Myocyte (in vitro differentiated cells): Measurements from ENCODE around the gene PLD4. TPM values are rescaled to one million over a fixed set of nuclear protein-coding genes. Genes with fewer than 3 reads are reported as not detected.
"Not testable (repeated sequence)": the region's sequence is repeated elsewhere in the genome, so short reads cannot be mapped to it uniquely, and the experiment has no call there.

Source experiments
- DNase-seq: peaks from one replicate; pipeline ENCODE4 v3.0.0-alpha.2; 2012; ENCODE audit warnings: low read depth
- total RNA-seq: library from RNA; depleted of rRNA; stranded (reverse); fragments of >200 nt; gene quantifications from 2 replicates; pipeline ENCODE4 v1.2.3, GENCODE V29; 2014

The PLD4 gene
- total RNA-seq, 1 donor from 2014 or later, result not detected

DNA sequence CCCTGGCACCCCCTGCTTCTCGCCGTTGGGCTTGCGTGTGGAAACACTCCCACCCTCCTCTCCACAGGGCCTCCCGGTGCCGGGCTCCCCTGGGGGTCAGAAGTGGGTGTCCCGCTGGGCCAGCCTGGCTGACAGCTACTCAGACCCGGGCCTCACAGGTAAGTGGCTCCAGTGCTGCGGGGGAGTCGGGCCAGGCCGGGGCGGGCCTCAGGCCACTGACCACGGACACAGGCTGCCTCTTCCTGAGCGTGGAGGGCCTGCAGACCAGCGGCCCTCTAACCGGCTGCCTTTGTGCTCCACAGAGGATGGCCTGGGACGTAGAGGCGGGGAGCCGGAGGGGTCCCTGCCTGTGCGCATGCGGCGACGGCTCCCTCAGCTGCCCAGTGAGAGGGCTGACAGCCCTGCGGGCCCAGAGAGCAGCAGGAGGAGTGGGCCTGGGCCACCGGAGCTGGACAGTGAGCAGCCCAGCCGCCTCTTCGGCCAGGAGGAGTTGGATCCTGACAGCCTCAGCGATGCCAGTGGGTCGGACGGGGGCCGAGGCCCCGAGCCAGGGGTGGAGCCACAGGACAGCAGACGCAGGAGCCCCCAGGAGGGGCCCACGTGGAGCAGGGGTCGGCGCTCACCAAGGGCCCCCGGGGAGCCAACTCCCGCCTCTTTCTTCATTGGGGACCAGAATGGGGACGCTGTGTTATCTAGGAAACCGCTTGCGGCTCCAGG lies 38.5 kb upstream of the PLD4 start:
- DNase-seq, result no peak

- no peak for DNase-seq
Measured at GRCh38 chr14:104886690-104887622, 37.7 kb upstream of the PLD4 start.

DNA sequence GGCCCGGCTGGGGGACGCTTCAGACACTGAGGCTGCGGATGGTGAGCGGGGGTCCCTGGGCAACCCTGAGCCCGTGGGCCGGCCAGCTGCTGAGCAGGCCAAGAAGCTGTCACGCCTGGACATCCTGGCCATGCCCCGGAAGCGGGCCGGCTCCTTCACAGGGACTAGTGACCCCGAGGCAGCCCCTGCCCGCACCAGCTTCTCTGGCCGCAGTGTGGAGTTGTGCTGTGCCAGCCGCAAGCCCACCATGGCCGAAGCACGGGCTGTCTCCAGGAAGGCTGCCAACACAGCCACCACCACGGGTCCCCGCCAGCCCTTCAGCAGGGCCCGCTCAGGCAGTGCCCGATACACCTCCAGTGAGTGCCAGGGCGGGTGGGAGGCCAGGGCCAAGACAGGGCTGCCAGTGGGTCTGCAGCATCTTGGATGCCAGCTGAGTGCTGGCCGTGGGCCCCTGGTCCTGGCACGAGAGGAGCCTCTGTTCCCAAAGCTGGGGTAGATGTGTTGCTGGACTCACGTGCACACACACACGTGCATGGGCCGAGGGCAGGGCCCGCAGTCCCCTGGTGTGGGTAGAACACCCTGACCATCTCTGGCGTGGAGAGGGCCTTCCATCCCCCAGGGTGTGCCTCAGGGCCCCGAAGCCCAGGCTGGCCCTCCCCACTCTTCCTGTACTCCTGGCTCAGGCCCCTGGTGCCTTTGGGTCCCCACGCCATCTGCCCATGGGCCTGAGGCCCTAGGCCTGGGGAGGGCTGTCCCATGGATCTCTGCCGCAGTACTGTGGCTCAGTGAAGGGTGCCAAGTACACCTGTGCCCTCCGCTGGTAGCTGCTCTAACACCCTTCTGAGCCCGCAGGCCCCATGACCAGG lies 36.8 kb upstream of the PLD4 start:
- DNase-seq, result no peak

DNA sequence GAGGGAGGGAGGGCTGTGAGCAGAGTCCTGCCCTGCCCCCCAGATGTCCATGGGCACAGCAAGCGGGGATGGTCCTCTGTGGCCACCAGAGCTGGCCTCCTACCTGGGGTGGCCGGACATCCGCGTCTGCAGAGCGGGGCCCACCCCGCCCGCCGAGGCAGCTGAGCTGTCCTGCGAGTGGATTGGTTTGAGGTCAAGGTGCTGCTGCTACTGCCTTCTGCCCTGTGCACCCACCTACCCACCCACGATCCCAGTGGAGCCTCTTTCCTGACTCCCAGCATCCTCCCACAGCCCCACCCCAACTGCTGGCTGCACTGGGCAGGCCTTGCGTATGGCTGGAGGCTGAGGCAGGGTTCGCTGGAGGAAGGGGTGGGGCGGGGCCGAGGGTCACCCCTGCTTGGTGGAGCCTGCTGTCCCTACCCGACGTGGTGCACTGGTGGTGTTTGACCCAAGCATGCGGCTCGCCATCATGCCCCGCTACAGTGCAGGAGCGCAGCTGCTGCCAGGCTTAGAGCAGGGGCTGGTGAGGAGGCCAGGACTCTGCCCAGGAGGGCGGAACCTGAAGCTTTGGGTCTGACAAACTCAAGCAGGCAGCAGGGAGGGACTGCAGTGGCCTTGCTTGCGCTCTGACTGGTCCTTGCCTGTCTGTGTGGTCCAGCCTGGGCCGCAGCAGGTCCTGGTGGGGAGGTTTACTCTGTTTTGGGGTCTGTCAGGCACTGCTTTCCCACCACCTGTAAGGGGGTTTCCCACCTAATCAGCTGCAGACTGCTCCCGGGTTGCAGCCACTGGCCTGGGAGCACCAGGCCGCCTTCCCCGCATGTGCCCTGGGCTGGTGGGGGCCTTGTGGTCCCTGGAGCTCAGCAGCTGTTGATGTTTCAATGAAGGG lies 35.9 kb upstream of the PLD4 start:
- no peak for DNase-seq

- DNase-seq, result no peak
Measured at GRCh38 chr14:104889375-104889757, 35.3 kb upstream of the PLD4 start.

DNA sequence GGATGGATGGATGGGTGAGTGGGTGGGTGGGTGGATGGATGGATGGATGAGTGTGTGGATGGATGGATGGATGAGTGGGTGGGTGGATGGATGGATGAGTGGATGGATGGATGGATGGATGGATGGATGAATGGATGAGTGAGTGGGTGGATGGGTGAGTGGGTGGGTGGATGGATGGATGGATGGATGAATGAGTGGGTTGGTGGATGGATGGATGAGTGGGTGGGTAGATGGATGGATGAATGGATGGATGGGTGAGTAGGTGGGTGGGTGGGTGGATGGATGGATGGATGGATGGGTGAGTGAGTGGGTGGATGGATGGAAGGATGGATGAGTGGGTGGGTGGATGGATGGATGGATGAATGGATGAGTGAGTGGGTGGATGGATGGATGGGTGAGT lies 34.4 kb upstream of the PLD4 start:
- not testable (repeated sequence) for DNase-seq

DNA sequence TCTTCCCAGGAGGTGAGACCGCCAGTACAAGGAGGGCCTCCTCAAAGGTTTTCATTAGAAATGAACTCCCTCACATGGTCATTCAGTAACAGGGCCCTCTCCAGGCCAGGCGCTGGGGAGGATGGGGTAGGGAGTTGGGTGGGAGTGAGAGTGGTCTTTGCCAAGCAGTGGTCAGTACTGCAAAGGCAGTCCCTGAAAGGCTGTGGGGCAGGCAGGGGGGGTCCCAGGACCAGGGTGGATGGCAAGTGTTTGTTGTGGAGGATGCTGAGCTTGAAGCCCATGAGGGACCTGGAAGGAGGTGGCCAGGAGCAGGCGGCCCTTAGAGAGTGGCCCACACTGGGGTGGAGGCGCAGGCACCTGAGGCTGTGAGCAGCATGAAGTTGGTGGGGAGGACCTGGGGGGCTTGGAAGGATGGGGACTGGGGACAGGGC lies 33.5 kb upstream of the PLD4 start:
- DNase-seq, result no peak

- DNase-seq, result no peak
Measured at GRCh38 chr14:104891664-104892530, 32.8 kb upstream of the PLD4 start.

DNA sequence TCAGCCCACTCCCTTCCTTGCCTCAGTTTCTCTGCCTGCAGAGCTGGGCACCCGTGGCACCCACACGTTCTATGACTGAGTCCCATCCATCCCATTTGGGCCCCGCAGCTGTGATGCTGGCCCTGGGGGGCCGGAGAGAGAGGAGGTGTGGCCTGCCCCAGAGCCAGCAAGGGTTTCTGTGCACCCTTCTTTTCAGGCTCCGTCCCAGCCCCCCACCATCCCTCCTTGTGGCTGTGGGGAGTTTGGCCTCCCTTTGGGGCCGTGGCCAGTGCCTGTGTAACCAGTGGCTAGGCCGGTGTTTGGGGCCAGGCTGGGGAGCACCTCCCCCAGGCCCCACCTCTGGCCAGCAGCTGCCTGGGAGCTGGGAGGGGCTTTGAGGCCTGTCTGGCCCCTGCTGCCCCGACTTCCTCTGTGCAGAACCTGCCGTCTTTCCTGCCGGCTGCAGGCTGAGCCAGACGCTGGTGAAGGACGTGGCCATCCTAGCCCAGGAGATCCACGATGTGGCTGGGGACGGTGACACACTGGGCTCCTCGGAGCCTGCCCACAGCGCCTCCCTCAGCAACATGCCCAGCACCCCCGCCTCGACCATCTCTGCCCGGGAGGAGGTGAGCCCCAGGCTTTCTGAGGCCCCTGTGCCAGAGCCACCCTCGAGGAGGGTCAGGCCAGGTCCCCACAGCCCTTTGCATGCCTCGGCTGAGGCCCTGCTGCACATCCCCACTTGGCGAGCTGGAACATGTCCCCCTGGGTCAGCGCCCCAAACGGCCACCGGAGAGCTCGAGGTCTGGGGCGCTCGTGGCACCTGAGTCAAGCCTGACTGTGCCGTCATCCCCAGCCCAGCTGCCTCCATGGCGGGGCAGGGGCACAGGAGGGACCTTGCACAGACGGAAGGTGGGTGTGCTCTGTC lies 31.9 kb upstream of the PLD4 start:
- no peak for DNase-seq

DNA sequence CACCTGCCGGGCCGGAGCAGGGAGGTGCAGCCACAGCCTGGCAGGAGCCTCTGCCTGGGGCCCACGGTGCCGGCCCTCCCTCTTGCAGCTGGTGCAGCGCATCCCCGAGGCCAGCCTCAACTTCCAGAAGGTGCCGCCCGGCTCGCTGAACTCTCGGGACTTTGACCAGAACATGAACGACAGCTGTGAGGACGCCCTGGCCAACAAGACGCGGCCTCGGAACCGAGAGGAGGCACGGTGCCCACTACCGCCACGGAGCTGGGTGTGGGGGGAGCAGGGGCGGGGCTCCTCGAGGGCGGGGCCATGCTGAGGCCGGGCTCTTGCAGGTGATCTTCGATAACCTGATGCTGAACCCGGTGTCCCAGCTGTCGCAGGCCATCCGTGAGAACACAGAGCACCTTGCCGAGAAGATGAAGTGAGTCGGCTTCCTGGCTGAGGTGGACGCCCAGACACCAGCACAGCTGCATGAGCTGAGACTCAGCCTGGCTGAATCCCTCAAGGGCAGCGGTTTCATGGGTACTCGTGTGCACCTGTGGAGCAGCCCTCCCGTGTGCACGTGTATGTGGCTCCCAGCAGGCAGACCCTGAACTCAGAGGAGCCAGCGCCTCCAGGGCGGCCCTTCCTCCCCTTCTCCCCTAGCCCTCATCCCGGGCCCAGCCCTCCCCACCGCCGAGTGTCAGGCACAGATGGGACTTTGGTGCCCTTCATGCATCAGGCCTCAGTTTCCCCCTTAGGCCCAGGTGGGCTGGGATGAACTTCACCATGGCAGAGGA lies 31.1 kb upstream of the PLD4 start:
- DNase-seq, result no peak

- DNase-seq, result no peak
Measured at GRCh38 chr14:104894331-104895206, 30.1 kb upstream of the PLD4 start.

DNA sequence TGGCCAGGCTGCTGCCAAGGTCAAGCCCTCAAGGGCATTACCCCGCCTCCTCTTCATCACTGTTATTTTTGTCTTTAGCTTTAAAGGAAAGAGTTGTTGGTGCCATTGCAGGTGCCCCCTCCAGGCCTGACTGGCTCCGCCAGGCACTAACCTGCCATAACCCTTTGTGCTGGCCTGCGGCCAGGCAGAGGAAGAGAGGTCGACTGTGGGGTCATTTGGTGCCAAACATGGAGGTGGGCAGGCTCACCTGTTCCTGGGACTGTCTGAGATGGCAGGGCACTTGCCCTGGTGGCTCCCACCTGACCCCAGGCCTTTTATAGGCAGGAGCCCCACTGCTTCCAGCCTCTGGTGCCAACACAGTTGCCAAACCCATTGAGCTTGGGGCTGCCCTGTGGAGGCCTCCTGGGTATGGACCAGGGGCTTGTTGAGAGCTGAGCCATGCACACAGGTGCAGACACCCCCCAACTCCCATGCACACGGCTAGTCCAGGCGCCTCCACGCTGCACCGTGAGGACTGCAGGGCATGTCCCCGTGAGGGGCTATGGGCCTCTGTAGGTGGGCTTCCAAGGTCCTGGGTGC lies 29.4 kb upstream of the PLD4 start:
- no peak for DNase-seq

DNA sequence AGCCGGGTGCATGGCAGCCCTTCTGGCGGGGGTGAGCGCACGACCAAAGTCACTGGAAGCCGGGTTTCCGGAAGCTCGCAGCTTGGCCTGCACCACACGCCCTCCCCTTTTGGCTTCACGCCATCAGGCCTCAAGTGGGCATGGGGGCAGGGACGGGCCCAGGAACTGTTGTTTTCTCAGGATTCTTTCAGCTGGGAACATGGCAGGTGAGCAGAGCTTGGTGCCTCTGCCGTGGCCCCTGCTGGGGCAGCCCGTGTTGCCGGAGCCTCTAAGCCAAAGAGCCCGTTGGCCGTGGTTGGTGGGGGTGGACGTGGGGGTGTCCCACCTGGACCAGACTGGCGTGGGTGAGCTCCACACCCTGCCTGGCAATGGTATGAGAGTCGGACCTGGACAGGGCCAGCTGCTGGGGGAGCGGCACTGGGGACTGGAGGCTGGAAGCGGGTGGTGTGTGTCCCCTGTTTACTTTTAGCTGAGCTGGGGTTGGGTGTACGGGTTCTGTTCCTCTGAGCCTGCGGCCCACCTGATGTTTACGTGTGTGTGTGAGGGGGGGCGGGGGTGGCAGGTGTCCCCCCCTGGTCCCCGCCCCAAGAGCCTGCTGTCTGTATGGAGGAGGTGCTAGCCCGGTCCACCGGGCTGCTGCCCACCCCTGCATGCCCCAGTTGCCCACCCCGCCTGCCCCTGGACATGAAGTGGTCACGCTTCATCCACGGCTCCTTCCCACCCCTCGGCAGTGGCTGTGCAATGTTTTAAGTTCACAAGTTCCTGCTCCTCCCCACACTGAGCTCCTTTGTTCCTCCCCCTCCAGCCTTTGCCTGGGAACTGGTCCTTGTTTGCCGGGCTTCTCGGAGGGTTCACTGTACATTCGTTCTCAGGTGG lies 28.7 kb upstream of the PLD4 start:
- DNase-seq, result no peak

DNA sequence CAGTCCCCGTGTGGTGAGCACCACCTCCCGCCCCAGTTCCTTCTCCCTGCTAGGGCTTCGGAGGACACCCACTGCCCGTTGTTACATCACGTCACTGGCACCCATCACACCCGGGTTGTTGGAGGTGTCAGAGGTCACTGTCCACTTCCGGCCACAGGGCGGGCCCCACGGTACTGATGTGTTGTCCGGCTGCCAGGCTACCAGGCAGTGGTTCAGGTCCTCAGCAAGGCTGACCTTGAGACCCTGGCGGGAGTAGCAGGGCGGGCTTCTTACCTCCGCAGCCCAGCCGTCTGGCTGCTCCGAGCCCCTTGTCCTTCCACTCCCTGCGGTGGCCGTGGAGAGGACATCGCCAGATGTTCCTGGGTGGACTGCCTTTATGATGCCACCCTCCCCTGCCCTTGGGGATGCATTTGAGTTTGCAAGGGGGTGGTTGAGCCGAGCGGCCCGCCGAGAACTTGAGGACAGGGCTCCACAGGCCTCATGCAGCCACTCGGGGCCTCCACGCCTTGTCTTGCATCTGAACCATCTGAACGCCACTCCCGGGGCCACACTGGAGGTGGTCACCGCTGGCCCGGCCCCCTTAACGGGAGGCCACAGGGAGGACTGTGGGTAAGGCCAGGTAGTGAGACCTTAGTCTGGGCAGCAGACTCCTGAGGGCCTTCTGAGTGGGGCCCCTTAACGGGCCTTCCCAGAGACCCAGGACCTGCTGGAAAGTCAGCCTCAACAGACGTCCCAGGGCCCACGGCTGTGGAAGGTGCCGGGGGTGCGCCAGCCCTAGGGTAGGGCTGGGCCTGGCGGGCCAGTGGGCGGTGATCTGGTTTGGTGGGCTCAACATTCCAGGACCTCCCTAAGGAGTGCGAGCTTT lies 27.1 kb upstream of the PLD4 start:
- DNase-seq, result no peak
